H1 (cell line): ENCODE data around the gene CUL9. TPM values are rescaled to one million over a fixed set of nuclear protein-coding genes. Genes with fewer than 3 reads are reported as not detected.

Experiments used
- ATF3 ChIP-seq: IDR thresholded peaks from 2 replicates; pipeline ENCODE4 v1.6.1; 2011; ENCODE audit warnings: low read depth, mild to moderate bottlenecking, low read length; ENCODE audit not compliant: insufficient read depth
- CHD7 ChIP-seq: fragments of 300-600 bp; sonication (generic); IDR thresholded peaks from 2 replicates; pipeline ENCODE4 v1.7.1; 2012; ENCODE audit warnings: low read length, moderate library complexity, mild to moderate bottlenecking, inconsistent platforms; ENCODE audit not compliant: insufficient replicate concordance
- E2F6 ChIP-seq: IDR thresholded peaks from 2 replicates; pipeline ENCODE4 v1.6.1; 2012; ENCODE audit warnings: inconsistent platforms
- GTF2F1 ChIP-seq: IDR thresholded peaks from 2 replicates; pipeline ENCODE4 v1.6.1; 2012; ENCODE audit warnings: low read depth, low read length, improper control_type of control experiment, borderline replicate concordance
- POU5F1 ChIP-seq: IDR thresholded peaks from 2 replicates; pipeline ENCODE4 v1.6.1; 2011; ENCODE audit warnings: low read depth, mild to moderate bottlenecking, low read length, moderate library complexity
- SAP30 ChIP-seq: fragments of 300-600 bp; sonication (generic); IDR thresholded peaks from 2 replicates; pipeline ENCODE4 v1.7.1; 2012; ENCODE audit warnings: low read length, moderate library complexity, mild to moderate bottlenecking, inconsistent platforms; ENCODE audit not compliant: insufficient read depth, insufficient replicate concordance
- SIN3A ChIP-seq, 2 experiments: IDR thresholded peaks in 1 of 2; conservative IDR thresholded peaks in 1 of 2; 2 replicates each; pipeline ENCODE4 v1.6.1; 2011 to 2012; ENCODE audit warnings: low read length in 2 of 2, improper control_type of control experiment in 1 of 2, low read depth in 1 of 2, mild to moderate bottlenecking in 1 of 2
- SP2 ChIP-seq: IDR thresholded peaks from 2 replicates; pipeline ENCODE4 v1.6.1; 2012; ENCODE audit warnings: mild to moderate bottlenecking, low read length, inconsistent platforms
- TBP ChIP-seq: IDR thresholded peaks from 2 replicates; pipeline ENCODE4 v1.6.1; 2011; ENCODE audit warnings: low read depth, low read length, improper control_type of control experiment
- polyA plus RNA-seq, 7 experiments: library from polyadenylated mRNA; depleted of rRNA in 3 of 7; stranded (reverse) in 5 of 7; unstranded in 2 of 7; fragments of >200 nt in 5 of 7; fragments of 200-250 nt in 2 of 7; gene quantifications; 1 replicate in 5 of 7; 2 replicates in 1 of 7; 4 replicates in 1 of 7; pipeline versions ENCODE4 v1.2.1 to v1.2.3, GENCODE V29; 2011 to 2013; ENCODE audit warnings: missing spikeins in 2 of 7, mixed read lengths in 2 of 7
- total RNA-seq: library from RNA; stranded (reverse); fragmentation: NEBNext Ultra II Directional; extraction: Animal tissue kit (Norgen Biotek cat#: 25700); gene quantifications from 2 replicates; pipeline ENCODE4 v1.2.1, GENCODE V29; 2021

The CUL9 gene
- total and polyA plus RNA-seq, 2 of the 8 experiments (the other 6 are each of a cell fraction or from before 2014, with no cell fraction given) = 7.7 to 9.8 TPM

- TF ChIP-seq CHD7 = no peak
- TF ChIP-seq POU5F1 = no peak
- no peak for TF ChIP-seq ATF3
- no peak for TF ChIP-seq GTF2F1
- no peak for TF ChIP-seq TBP
- no peak for TF ChIP-seq SAP30
- no peak for TF ChIP-seq E2F6
- TF ChIP-seq SIN3A (conservative IDR thresholded peaks at IDR 0.05 in 1 of 2, IDR thresholded peaks at IDR 0.05 in 1 of 2; ENCODE audit: low read depth in 1 of 2, low read length in 2 of 2) = no peak
- TF ChIP-seq SP2 = no peak
Observed at GRCh38 chr6:43253401-43253800, 71.4 kb downstream of the CUL9 start (continued).
